CD8-positive, alpha-beta memory T cell (primary cell): ENCODE measurements around the gene VAMP2. TPM values are rescaled to one million over a fixed set of nuclear protein-coding genes. Genes with fewer than 3 reads are reported as not detected.
A peak's percentile ranks its signal among the peaks of the same experiment; 100 is the strongest.

Experiments used
- CTCF ChIA-PET: fragments of 350-600 bp; sonication (Branson Sonifier 250); formaldehyde crosslinking; loops from one replicate; lab custom pipeline; 2021; ENCODE audit warnings: antibody characterized with exemption; lab: Charles Lee
- POLR2A ChIA-PET: fragments of 350-600 bp; sonication (Branson Sonifier 250); formaldehyde crosslinking; loops from one replicate; lab custom pipeline; 2021; ENCODE audit warnings: antibody characterized with exemption; lab: Charles Lee
- DNase-seq, 5 donors: peaks; one replicate each; pipeline versions ENCODE4 v3.0.0 to v3.0.0-alpha.2; 2020 to 2022; ENCODE audit warnings: mixed read lengths in 1 of 5
- H3K27ac ChIP-seq: one replicate; pipeline ENCODE4 v1.7.0; 2013; ENCODE audit warnings: low read depth, mild to moderate bottlenecking, low read length, moderate library complexity
- H3K27me3 ChIP-seq: 2 replicates; pipeline ENCODE4 v1.7.0; 2013; ENCODE audit warnings: low read length, mild to moderate bottlenecking; ENCODE audit not compliant: insufficient read depth, poor library complexity, severe bottlenecking
- H3K36me3 ChIP-seq: 2 replicates; pipeline ENCODE4 v1.7.0; 2013; ENCODE audit warnings: mild to moderate bottlenecking, low read length, moderate library complexity; ENCODE audit not compliant: insufficient read depth
- H3K4me1 ChIP-seq: 2 replicates; pipeline ENCODE4 v1.7.0; 2013; ENCODE audit warnings: mild to moderate bottlenecking, low read length, moderate library complexity; ENCODE audit not compliant: insufficient read depth
- H3K4me3 ChIP-seq: 2 replicates; pipeline ENCODE4 v1.7.0; 2013; ENCODE audit warnings: mild to moderate bottlenecking, low read length
- H3K9me3 ChIP-seq: 2 replicates; pipeline ENCODE4 v1.7.0; 2013; ENCODE audit warnings: mild to moderate bottlenecking, low read length
- H3K27ac Mint-ChIP-seq, 8 donors: one replicate each; pipeline ENCODE4 v1.8.0; 2020 to 2021; ENCODE audit warnings: mixed read lengths in 8 of 8, mild to moderate bottlenecking in 6 of 8, inconsistent platforms in 3 of 8, moderate library complexity in 3 of 8
- H3K27me3 Mint-ChIP-seq, 2 donors: one replicate each; pipeline ENCODE4 v1.8.0; 2020 to 2021; ENCODE audit warnings: mixed read lengths in 2 of 2, mild to moderate bottlenecking in 1 of 2, moderate library complexity in 1 of 2
- H3K36me3 Mint-ChIP-seq, 3 donors: one replicate each; pipeline ENCODE4 v1.8.0; 2020 to 2021; ENCODE audit warnings: mixed read lengths in 3 of 3, inconsistent platforms in 1 of 3, mild to moderate bottlenecking in 1 of 3
- H3K4me1 Mint-ChIP-seq, 3 donors: one replicate each; pipeline ENCODE4 v1.8.0; 2020 to 2021; ENCODE audit warnings: mixed read lengths in 3 of 3, inconsistent platforms in 1 of 3, mild to moderate bottlenecking in 1 of 3
- H3K4me3 Mint-ChIP-seq, 7 donors: one replicate each; pipeline ENCODE4 v1.8.0; 2020 to 2021; ENCODE audit warnings: mixed read lengths in 7 of 7, mild to moderate bottlenecking in 6 of 7, moderate library complexity in 4 of 7, inconsistent platforms in 2 of 7
- H3K9me3 Mint-ChIP-seq, 5 donors: one replicate each; pipeline ENCODE4 v1.8.0; 2020 to 2022; ENCODE audit warnings: mixed read lengths in 5 of 5, mild to moderate bottlenecking in 3 of 5, moderate library complexity in 2 of 5, inconsistent platforms in 1 of 5
- polyA plus RNA-seq: library from polyadenylated mRNA; unstranded; fragments of 300-500 nt; fragmentation: Illumina TruSeq; gene quantifications from one replicate; pipeline ENCODE4 v1.2.3, GENCODE V29; 2021
- total RNA-seq, 2 experiments: library from RNA; stranded (reverse); gene quantifications; one replicate each; pipeline ENCODE4 v1.2.3, GENCODE V29; 2021

Gene VAMP2
- total and polyA plus RNA-seq, 3 experiments from 2014 or later, result 38.3 to 98.3 (median 41.0) TPM

- ChIA-PET CTCF (interaction anchor here (0.7 to 6.6 kb wide), 37 partner anchors 10 to 257 kb away, joined by 3 to 76 read pairs (median 6); partner anchors contain the start of genes ALOX12B, AURKB, BORCS6 and CTC1), POLR2A (interaction anchor here (0.6 to 2.7 kb wide), 15 partner anchors 10 to 868 kb away, joined by 3 to 37 read pairs (median 6); partner anchors contain the start of genes CTC1, CTDNEP1, PER1 and PFAS)
- Mint-ChIP-seq H3K4me3 (peak overlapping the region; percentile 84 to 98 (median 94)), H3K27ac (peak overlapping the region; percentile 32 to 100 (median 92)), H3K4me1 (peaks cover 55 to 70% (median 69%) of the 10 kb centered on the region in 3 donors), H3K27me3 (peaks cover 44 to 59% of the 10 kb centered on the region in 2 donors), H3K36me3 (peaks cover 0 to 14% (median 1%) of the 10 kb centered on the region in 3 donors), H3K9me3 (peaks cover 0 to 15% (median 8%) of the 10 kb centered on the region in 5 donors)
- peak overlapping the region; percentile 41 for H3K27ac ChIP-seq
- peaks cover 58% of the 10 kb centered on the region for H3K4me1 ChIP-seq
- peak; percentile 58 to 92 (median 86) for DNase-seq
- peak overlapping the region; percentile 99 for H3K4me3 ChIP-seq
- peaks cover 22% of the 10 kb centered on the region for H3K27me3 ChIP-seq
- no peaks in the 10 kb centered on the region for H3K36me3 ChIP-seq
- H3K9me3 ChIP-seq, result no peaks in the 10 kb centered on the region
Measured at GRCh38 chr17:8119581-8120519, 42.9 kb downstream of the VAMP2 start.

GRCh38 chr17:8118769-8119580 lies 43.8 kb downstream of the VAMP2 start:
- peaks cover 0 to 12% (median 1%) of the 10 kb centered on the region in 3 donors for H3K36me3 Mint-ChIP-seq
- H3K27me3 Mint-ChIP-seq, result peaks cover 46 to 55% of the 10 kb centered on the region in 2 donors
- peak; percentile 77 to 91 (median 84) for DNase-seq
- Histone ChIP-seq H3K27ac (peak overlapping the region; percentile 41), H3K4me3 (peak overlapping the region; percentile 99), H3K4me1 (peaks cover 50% of the 10 kb centered on the region), H3K27me3 (peaks cover 27% of the 10 kb centered on the region), H3K36me3 (no peaks in the 10 kb centered on the region), H3K9me3 (no peaks in the 10 kb centered on the region)
- H3K27ac Mint-ChIP-seq, result peak overlapping the region; percentile 77 to 100 (median 94)
- H3K9me3 Mint-ChIP-seq, result peaks cover 0 to 15% (median 8%) of the 10 kb centered on the region in 5 donors
- H3K4me1 Mint-ChIP-seq, result peaks cover 46 to 61% (median 60%) of the 10 kb centered on the region in 3 donors
- CTCF ChIA-PET, result interaction anchor here (0.6 to 6.6 kb wide), 40 partner anchors 10 to 258 kb away, joined by 3 to 76 read pairs (median 5); partner anchors contain the start of genes ALOX12B, AURKB, BORCS6 and CTC1
- H3K4me3 Mint-ChIP-seq, result peak overlapping the region; percentile 84 to 98 (median 94)
- POLR2A ChIA-PET, result interaction anchor here (0.5 to 2.7 kb wide), 15 partner anchors 9 to 867 kb away, joined by 3 to 37 read pairs (median 6); partner anchors contain the start of genes CTC1, CTDNEP1, PER1 and PFAS

- no peaks in the 10 kb centered on the region for H3K9me3 ChIP-seq
- CTCF ChIA-PET, result interaction anchor here (0.8 to 6.6 kb wide), 32 partner anchors 9 to 202 kb away, joined by 3 to 76 read pairs (median 7); partner anchors contain the start of genes ALOX12B, AURKB, BORCS6 and PER1
- H3K27ac ChIP-seq, result peak within 1 kb of the TSS; percentile 41
- H3K27me3 Mint-ChIP-seq, result peaks cover 44 to 54% of the 10 kb centered on the region in 2 donors
- H3K4me1 Mint-ChIP-seq, result peaks cover 38 to 53% (median 52%) of the 10 kb centered on the region in 3 donors
- H3K36me3 ChIP-seq, result no peaks in the 10 kb centered on the region
- no peak for DNase-seq
- H3K27me3 ChIP-seq, result peaks cover 27% of the 10 kb centered on the region
- peaks cover 0 to 15% (median 8%) of the 10 kb centered on the region in 5 donors for H3K9me3 Mint-ChIP-seq
- POLR2A ChIA-PET, result interaction anchor here (1.1 to 2.7 kb wide), 5 partner anchors 8 to 129 kb away, joined by 3 to 37 read pairs (median 9); partner anchors contain the start of gene CTC1
- peak within 1 kb of the TSS; percentile 78 to 100 (median 94) for H3K27ac Mint-ChIP-seq
- peak within 1 kb of the TSS; percentile 99 for H3K4me3 ChIP-seq
- peaks cover 0 to 12% (median 1%) of the 10 kb centered on the region in 3 donors for H3K36me3 Mint-ChIP-seq
- H3K4me3 Mint-ChIP-seq, result peak within 1 kb of the TSS; percentile 84 to 98 (median 94)
- peaks cover 42% of the 10 kb centered on the region for H3K4me1 ChIP-seq
Measured at GRCh38 chr17:8117980-8118768, 44.6 kb downstream of the VAMP2 start, which contains the start of gene ALOXE3. TSS of gene ALOXE3 (minus strand) at chr17:8118514. CDS start at chr17:8117990, 524 bp downstream.

GRCh38 chr17:8117367-8117979 lies 45.3 kb downstream of the VAMP2 start:
- H3K9me3 ChIP-seq, result no peaks in the 10 kb centered on the region
- Mint-ChIP-seq H3K27ac (peak overlapping the region in 3 of 8 donors; percentile 6 to 100 (median 43)), H3K36me3 (peaks cover 0 to 12% (median 1%) of the 10 kb centered on the region in 3 donors), H3K4me1 (peaks cover 34 to 47% (median 46%) of the 10 kb centered on the region in 3 donors), H3K27me3 (peaks cover 49 to 58% of the 10 kb centered on the region in 2 donors), H3K4me3 (peak overlapping the region; percentile 84 to 98 (median 94)), H3K9me3 (peaks cover 0 to 15% (median 8%) of the 10 kb centered on the region in 5 donors)
- peaks cover 34% of the 10 kb centered on the region for H3K27me3 ChIP-seq
- H3K27ac ChIP-seq, result no peak overlapping the region
- no peak for DNase-seq
- H3K4me1 ChIP-seq, result peaks cover 35% of the 10 kb centered on the region
- POLR2A ChIA-PET, result interaction anchor here (1.1 kb wide), 1 partner anchor 13 kb away, joined by 3 read pairs; no protein-coding TSS in a partner anchor
- no peaks in the 10 kb centered on the region for H3K36me3 ChIP-seq
- H3K4me3 ChIP-seq, result peak overlapping the region; percentile 99
- CTCF ChIA-PET, result interaction anchor here (0.9 to 6.6 kb wide), 11 partner anchors 10 to 178 kb away, joined by 3 to 76 read pairs (median 6); partner anchors contain the start of genes ALOX12B, BORCS6 and SLC25A35

GRCh38 chr17:8116776-8117175 lies 46.0 kb downstream of the VAMP2 start:
- Histone ChIP-seq H3K4me1 (peaks cover 31% of the 10 kb centered on the region), H3K27me3 (peaks cover 41% of the 10 kb centered on the region), H3K27ac (no peak overlapping the region), H3K4me3 (no peak overlapping the region), H3K9me3 (no peaks in the 10 kb centered on the region), H3K36me3 (no peaks in the 10 kb centered on the region)
- Mint-ChIP-seq H3K4me1 (peaks cover 32 to 43% (median 41%) of the 10 kb centered on the region in 3 donors), H3K27me3 (peaks cover 54 to 59% of the 10 kb centered on the region in 2 donors), H3K4me3 (peak overlapping the region in 3 of 7 donors; percentile 27 to 57 (median 28)), H3K27ac (peak overlapping the region in 1 of 8 donors; percentile 54), H3K36me3 (peaks cover 0 to 12% (median 1%) of the 10 kb centered on the region in 3 donors), H3K9me3 (peaks cover 0 to 15% (median 8%) of the 10 kb centered on the region in 5 donors)
- POLR2A ChIA-PET, result no interaction called here
- no peak for DNase-seq
- CTCF ChIA-PET, result interaction anchor here (0.9 to 6.6 kb wide), 4 partner anchors 26 to 41 kb away, joined by 3 to 76 read pairs (median 4); partner anchors contain the start of gene ALOX12B

- Mint-ChIP-seq H3K36me3 (peaks cover 0 to 1% (median 0%) of the 10 kb centered on the region in 3 donors), H3K27me3 (peaks cover 31 to 44% of the 10 kb centered on the region in 2 donors), H3K4me3 (peak overlapping the region in 5 of 7 donors; percentile 23 to 74 (median 49)), H3K27ac (no peak overlapping the region), H3K9me3 (no peaks in the 10 kb centered on the region), H3K4me1 (peaks cover 0 to 5% (median 2%) of the 10 kb centered on the region in 3 donors)
- ChIA-PET CTCF (interaction anchor here (1.0 to 7.1 kb wide), 23 partner anchors 8 to 190 kb away, joined by 3 to 97 read pairs (median 7); partner anchors contain the start of genes ALOX12B, ALOXE3, HES7 and SLC25A35), POLR2A (interaction anchor here (1.1 to 2.0 kb wide), 3 partner anchors 8 to 51 kb away, joined by 3 to 8 read pairs (median 6); no protein-coding TSS in a partner anchor)
- Histone ChIP-seq H3K27ac (no peak overlapping the region), H3K36me3 (no peaks in the 10 kb centered on the region), H3K4me3 (no peak overlapping the region), H3K27me3 (peaks cover 32% of the 10 kb centered on the region), H3K9me3 (no peaks in the 10 kb centered on the region), H3K4me1 (no peaks in the 10 kb centered on the region)
- DNase-seq, result no peak
Measured at GRCh38 chr17:8110907-8111306, 51.8 kb downstream of the VAMP2 start.
